Thyroid gland (tissue), 4 donors: ENCODE data around the gene CRX.

ENCODE experiments used
- CTCF ChIP-seq, 6 experiments: fragments of 200-600 bp in 3 of 6; fragments of 450-650 bp in 3 of 6; sonication (generic) in 3 of 6; IDR thresholded peaks; one replicate each; pipeline ENCODE4 v1.5.1; 2016 to 2019; ENCODE audit warnings: antibody characterized with exemption in 6 of 6, mild to moderate bottlenecking in 2 of 6, inconsistent platforms in 1 of 6, moderate library complexity in 1 of 6
- POLR2A ChIP-seq, 2 donors: fragments of 450-650 bp; IDR thresholded peaks; one replicate each; pipeline ENCODE4 v1.6.1; 2017; ENCODE audit warnings: antibody characterized with exemption in 2 of 2, mild to moderate bottlenecking in 2 of 2, moderate library complexity in 1 of 2

- TF ChIP-seq CTCF (IDR thresholded peaks at IDR 0.05) (no peak), POLR2A (IDR thresholded peaks at IDR 0.05) (no peak)
Measured at GRCh38 chr19:47801270-47801669, 20.5 kb upstream of the CRX start.
